Thyroid gland (tissue), 4 donors: ENCODE results near the gene GLG1. TPM values are rescaled to one million over a fixed set of nuclear protein-coding genes. Genes with fewer than 3 reads are reported as not detected.
A peak's percentile ranks its signal among the peaks of the same experiment; 100 is the strongest.

Experiments used
- DNase-seq, 2 donors: peaks; one replicate each; pipeline ENCODE4 v3.0.0-alpha.2; 2019
- H3K27ac ChIP-seq, 3 donors: fragments of 200-600 bp; sonication (generic); 1 replicate in 2 of 3; 2 replicates in 1 of 3; pipeline ENCODE4 v1.5.1; 2016 to 2019; ENCODE audit warnings: mild to moderate bottlenecking in 1 of 3, moderate library complexity in 1 of 3
- H3K27me3 ChIP-seq: fragments of 200-600 bp; sonication (generic); one replicate; pipeline ENCODE4 v1.5.1; 2019
- H3K36me3 ChIP-seq, 2 donors: fragments of 200-600 bp; sonication (generic); one replicate each; pipeline ENCODE4 v1.5.1; 2016 to 2019
- H3K4me1 ChIP-seq, 2 donors: fragments of 200-600 bp; sonication (generic); one replicate each; pipeline ENCODE4 v1.5.1; 2017 to 2019
- H3K4me3 ChIP-seq, 3 donors: fragments of 200-600 bp; sonication (generic); replicated peaks in 1 of 3; 1 replicate in 2 of 3; 2 replicates in 1 of 3; pipeline ENCODE4 v1.5.1; 2016; ENCODE audit warnings: mild to moderate bottlenecking in 1 of 3
- H3K9me3 ChIP-seq: fragments of 200-600 bp; sonication (generic); one replicate; pipeline ENCODE4 v1.5.1; 2017
- POLR2A ChIP-seq, 2 donors: fragments of 450-650 bp; IDR thresholded peaks; one replicate each; pipeline ENCODE4 v1.6.1; 2017; ENCODE audit warnings: antibody characterized with exemption in 2 of 2, mild to moderate bottlenecking in 2 of 2, moderate library complexity in 1 of 2
- WGBS, 2 donors: methylation state at CpG; one replicate each; pipeline ENCODE4 v1.1.5; 2017; 5-methylcytosine and 5-hydroxymethylcytosine counted together
- intact Hi-C: fragments of 100-400 bp; cut with DNase I; formaldehyde crosslinking; loops from one replicate; pipeline ENCODE4 v1.15.1; 2023
- total RNA-seq, 4 donors: library from RNA; depleted of rRNA; stranded (reverse); fragments of >200 nt; gene quantifications; one replicate each; pipeline ENCODE4 v1.2.3, GENCODE V29; 2016
- TF ChIP-seq, protein P1 (sequence below), 6 experiments: fragments of 200-600 bp in 3 of 6; fragments of 450-650 bp in 3 of 6; sonication (generic) in 3 of 6; IDR thresholded peaks; one replicate each; pipeline ENCODE4 v1.5.1; 2016 to 2019; ENCODE audit warnings: antibody characterized with exemption in 6 of 6, mild to moderate bottlenecking in 2 of 6, inconsistent platforms in 1 of 6, moderate library complexity in 1 of 6

The GLG1 gene
- total RNA-seq, 4 donors from 2014 or later, result 127 to 182 (median 151) TPM

DNA sequence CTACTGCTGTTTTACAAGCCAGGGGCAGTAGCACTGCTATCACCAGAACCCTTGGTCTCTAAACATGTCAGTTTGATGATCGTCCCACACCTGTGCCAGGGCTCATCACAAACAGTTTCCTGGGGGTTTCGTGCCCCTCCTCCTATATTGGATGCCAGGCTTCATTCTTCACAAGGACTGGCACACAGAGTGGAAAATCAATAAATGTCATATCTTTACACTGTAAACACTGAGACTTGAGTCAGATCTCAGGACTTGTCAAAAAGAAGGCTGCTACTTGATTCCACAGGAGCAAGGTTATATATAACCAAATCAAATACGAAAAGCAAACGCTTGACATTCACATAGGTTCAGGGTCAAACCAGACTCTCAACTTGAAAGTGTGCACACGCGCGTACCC is 146.4 kb downstream of the GLG1 start:
- Histone ChIP-seq H3K4me1 (no peaks in the 10 kb centered on the region), H3K27ac (peak overlapping the region in 1 of 3 donors; percentile 15), H3K9me3 (no peaks in the 10 kb centered on the region), H3K4me3 (no peak overlapping the region), H3K27me3 (no peaks in the 10 kb centered on the region), H3K36me3 (peaks cover 45 to 61% of the 10 kb centered on the region in 2 donors)
- intact Hi-C loops, result no loop called here
- WGBS, 2 donors, result 96 to 99% methylated on average over 7 of the region's 7 CpGs
- TF ChIP-seq, protein P1, sequence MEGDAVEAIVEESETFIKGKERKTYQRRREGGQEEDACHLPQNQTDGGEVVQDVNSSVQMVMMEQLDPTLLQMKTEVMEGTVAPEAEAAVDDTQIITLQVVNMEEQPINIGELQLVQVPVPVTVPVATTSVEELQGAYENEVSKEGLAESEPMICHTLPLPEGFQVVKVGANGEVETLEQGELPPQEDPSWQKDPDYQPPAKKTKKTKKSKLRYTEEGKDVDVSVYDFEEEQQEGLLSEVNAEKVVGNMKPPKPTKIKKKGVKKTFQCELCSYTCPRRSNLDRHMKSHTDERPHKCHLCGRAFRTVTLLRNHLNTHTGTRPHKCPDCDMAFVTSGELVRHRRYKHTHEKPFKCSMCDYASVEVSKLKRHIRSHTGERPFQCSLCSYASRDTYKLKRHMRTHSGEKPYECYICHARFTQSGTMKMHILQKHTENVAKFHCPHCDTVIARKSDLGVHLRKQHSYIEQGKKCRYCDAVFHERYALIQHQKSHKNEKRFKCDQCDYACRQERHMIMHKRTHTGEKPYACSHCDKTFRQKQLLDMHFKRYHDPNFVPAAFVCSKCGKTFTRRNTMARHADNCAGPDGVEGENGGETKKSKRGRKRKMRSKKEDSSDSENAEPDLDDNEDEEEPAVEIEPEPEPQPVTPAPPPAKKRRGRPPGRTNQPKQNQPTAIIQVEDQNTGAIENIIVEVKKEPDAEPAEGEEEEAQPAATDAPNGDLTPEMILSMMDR (IDR thresholded peaks at IDR 0.05), result no peak
- no peak for TF ChIP-seq POLR2A (IDR thresholded peaks at IDR 0.05)
- DNase-seq, result no peak

DNA sequence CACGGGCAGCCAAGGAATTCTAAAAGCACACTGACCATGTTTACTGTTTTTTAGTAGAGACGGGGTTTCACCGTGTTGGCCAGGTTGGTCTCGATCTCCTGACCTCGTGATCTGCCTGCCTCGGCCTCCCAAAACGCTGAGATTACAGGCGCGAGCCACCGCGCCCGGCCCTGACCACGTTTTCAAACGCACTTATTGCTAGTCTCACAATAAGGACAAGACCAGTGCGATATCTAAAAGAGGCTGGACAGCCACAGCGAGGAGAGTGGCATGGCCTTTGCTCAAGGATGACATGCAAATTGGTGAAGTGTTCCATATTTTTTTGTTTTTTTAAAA is 150.7 kb downstream of the GLG1 start:
- no peak overlapping the region for H3K4me3 ChIP-seq
- H3K27ac ChIP-seq, result no peak overlapping the region
- H3K27me3 ChIP-seq, result no peaks in the 10 kb centered on the region
- no peak for DNase-seq
- 97% methylated on average over 16 of the region's 16 CpGs for WGBS, 2 donors
- no peaks in the 10 kb centered on the region for H3K4me1 ChIP-seq
- H3K36me3 ChIP-seq, result peaks cover 38 to 42% of the 10 kb centered on the region in 2 donors
- no peaks in the 10 kb centered on the region for H3K9me3 ChIP-seq
- TF ChIP-seq, protein P1 (IDR thresholded peaks at IDR 0.05), result no peak
- TF ChIP-seq POLR2A (IDR thresholded peaks at IDR 0.05), result no peak
- intact Hi-C loops, result no loop called here

DNA sequence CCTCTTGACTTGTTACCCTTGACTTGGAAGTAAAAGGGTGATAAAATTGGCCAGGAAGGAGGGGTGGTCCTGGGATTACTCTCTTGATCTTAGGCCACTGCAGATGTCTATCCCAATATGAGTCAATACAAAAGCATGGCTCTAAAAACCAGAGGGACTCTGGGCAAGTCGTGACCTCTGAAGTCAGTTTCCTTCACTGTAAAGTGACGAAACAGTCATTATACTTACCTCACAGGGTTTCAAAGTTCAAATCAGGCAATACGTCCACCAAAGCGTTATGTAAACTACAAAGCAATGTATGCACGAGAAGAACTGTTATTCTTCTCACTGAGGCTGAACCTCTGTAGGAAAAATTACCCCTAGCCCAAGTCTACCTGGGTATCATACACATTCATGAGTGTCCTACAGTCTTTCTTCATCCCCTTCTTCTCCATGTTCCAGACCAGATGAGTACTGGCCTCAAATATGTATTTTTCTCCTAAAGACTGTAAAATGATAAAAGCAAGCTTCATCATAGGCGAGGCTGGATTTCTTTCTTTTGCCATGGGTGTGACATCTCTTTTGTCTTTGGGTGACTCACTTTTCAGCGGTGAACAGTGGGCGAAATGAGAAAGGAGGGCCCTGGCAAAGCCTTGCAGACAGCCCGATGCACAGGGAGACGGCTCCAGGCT is 151.2 kb downstream of the GLG1 start:
- Histone ChIP-seq H3K9me3 (no peaks in the 10 kb centered on the region), H3K27me3 (no peaks in the 10 kb centered on the region), H3K4me1 (peaks cover 0 to 1% of the 10 kb centered on the region in 2 donors), H3K36me3 (peaks cover 42% of the 10 kb centered on the region in 2 donors), H3K4me3 (no peak overlapping the region), H3K27ac (no peak overlapping the region)
- no peak for DNase-seq
- 87 to 94% methylated on average over 10 of the region's 10 CpGs for WGBS, 2 donors
- TF ChIP-seq, protein P1 (IDR thresholded peaks at IDR 0.05), result no peak
- TF ChIP-seq POLR2A (IDR thresholded peaks at IDR 0.05), result no peak
- intact Hi-C loops, result no loop called here

DNA sequence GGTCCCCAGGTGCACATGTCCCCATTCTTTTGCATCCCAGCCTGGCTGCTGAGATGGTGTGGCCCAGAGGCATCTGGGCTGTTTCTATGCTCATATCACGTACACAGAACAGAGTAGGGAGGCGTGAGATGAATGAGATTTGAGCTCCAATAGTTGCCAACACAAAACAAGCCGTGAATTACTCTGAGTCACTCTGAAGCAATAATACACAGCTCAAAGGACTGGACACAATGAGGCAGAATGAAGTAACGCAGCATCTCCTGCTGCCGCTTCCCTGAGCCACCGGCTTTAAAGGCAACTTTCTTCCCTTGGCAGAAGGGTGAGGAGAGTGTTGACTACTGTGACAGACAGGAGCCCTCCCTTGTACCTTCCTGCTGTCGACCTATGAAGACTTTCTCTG is 151.7 kb downstream of the GLG1 start:
- 79 to 86% methylated on average over 7 of the region's 7 CpGs for WGBS, 2 donors
- TF ChIP-seq, protein P1 (IDR thresholded peaks at IDR 0.05), result no peak
- TF ChIP-seq POLR2A (IDR thresholded peaks at IDR 0.05), result no peak

DNA sequence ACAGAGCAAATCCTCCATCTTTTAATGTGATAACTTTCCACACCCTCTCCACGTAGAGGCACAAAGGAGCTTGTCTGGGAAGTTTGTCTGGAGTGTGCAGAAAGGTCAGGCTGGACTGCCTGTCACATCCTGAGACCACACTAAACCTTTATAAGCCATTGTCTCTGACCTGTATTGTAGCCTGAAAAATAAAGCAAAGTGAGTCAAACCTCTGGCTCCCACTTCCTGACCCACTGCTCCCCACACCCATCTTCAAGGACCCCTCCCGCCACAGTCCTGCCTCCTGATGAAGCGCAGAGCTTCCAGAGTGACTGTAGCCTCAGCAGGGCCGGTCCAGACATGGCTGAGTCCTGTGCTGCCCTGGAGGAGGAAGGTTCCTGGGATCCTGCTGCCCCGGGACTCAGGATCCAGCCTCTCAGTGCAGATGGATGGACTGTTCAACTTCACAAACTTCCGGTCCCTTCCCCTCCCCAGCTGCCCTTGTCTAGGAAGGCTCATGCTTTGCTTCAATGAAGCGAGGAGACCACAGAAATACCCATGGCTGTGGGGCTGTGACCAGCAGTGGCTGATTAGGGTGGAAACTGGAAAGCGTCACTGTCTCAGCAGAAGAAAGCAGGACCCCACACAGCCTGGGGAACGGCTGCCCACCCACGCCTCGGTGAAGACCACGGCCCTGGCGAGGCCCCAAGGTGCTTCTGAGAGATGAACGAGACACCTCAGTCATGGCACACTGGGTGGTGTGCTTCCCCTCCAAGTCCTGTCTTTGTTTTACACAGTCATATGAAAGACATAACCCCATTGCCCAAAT is 154.8 kb downstream of the GLG1 start:
- Histone ChIP-seq H3K27me3 (no peaks in the 10 kb centered on the region), H3K9me3 (no peaks in the 10 kb centered on the region), H3K27ac (no peak overlapping the region), H3K36me3 (peaks cover 36 to 42% of the 10 kb centered on the region in 2 donors), H3K4me1 (peaks cover 6 to 25% of the 10 kb centered on the region in 2 donors), H3K4me3 (no peak overlapping the region)
- 86 to 91% methylated on average over 12 to 13 of the region's 14 CpGs for WGBS, 2 donors
- no peak for DNase-seq
- TF ChIP-seq, protein P1 (IDR thresholded peaks at IDR 0.05), result no peak
- no peak for TF ChIP-seq POLR2A (IDR thresholded peaks at IDR 0.05)
- intact Hi-C loops, result no loop called here

More for the DNA sequence above, 151.7 kb downstream of the GLG1 start:
- Histone ChIP-seq H3K4me1 (peaks cover 0 to 7% of the 10 kb centered on the region in 2 donors), H3K27me3 (no peaks in the 10 kb centered on the region), H3K9me3 (no peaks in the 10 kb centered on the region), H3K4me3 (no peak overlapping the region), H3K36me3 (peaks cover 42% of the 10 kb centered on the region in 2 donors), H3K27ac (no peak overlapping the region)
- no peak for DNase-seq
- intact Hi-C loops, result no loop called here
